Measurements from ENCODE around the gene HSD17B2. TPM values are rescaled to one million over a fixed set of nuclear protein-coding genes. Genes with fewer than 3 reads are reported as not detected.
"Not testable (repeated sequence)": the region's sequence is repeated elsewhere in the genome, so short reads cannot be mapped to it uniquely, and the experiment has no call there.

The HSD17B2 gene
- total and polyA plus RNA-seq, 9 donors, result 0.12 to 4.5 (median 0.59) TPM; not detected in 4

- no peaks in the 10 kb centered on the region for H3K36me3 ChIP-seq
- intact Hi-C loops (cut with DNase I), result no loop called here
- H3K9me3 ChIP-seq, result no peaks in the 10 kb centered on the region
- WGBS, 3 donors, result 52 to 72% (median 53%) methylated on average over 2 of the region's 2 CpGs
- no peak overlapping the region for H3K4me3 ChIP-seq
- DNase-seq, result no peak
- H3K4me1 ChIP-seq (ENCODE audit: insufficient read depth), result no peaks in the 10 kb centered on the region
- TF ChIP-seq POLR2A (IDR thresholded peaks at IDR 0.05) (no peak), CTCF (IDR thresholded peaks at IDR 0.05) (no peak), EP300 (IDR thresholded peaks at IDR 0.05) (no peak)
- H3K27me3 ChIP-seq, result no peaks in the 10 kb centered on the region
- no peak overlapping the region for H3K27ac ChIP-seq
Measured at GRCh38 chr16:82108100-82108499, 73.0 kb downstream of the HSD17B2 start.

GRCh38 chr16:82108774-82109173 lies 73.7 kb downstream of the HSD17B2 start:
- DNase-seq, result no peak
- Histone ChIP-seq H3K4me1 (ENCODE audit: insufficient read depth) (no peaks in the 10 kb centered on the region), H3K9me3 (no peaks in the 10 kb centered on the region), H3K36me3 (no peaks in the 10 kb centered on the region), H3K27ac (no peak overlapping the region), H3K4me3 (no peak overlapping the region), H3K27me3 (no peaks in the 10 kb centered on the region)
- TF ChIP-seq EP300 (IDR thresholded peaks at IDR 0.05) (no peak), POLR2A (IDR thresholded peaks at IDR 0.05) (no peak), CTCF (IDR thresholded peaks at IDR 0.05) (no peak)
- 87 to 88% (median 87%) methylated on average over 6 of the region's 6 CpGs for WGBS, 3 donors
- intact Hi-C loops (cut with DNase I), result no loop called here

GRCh38 chr16:82109266-82109665 lies 74.2 kb downstream of the HSD17B2 start:
- intact Hi-C loops (cut with DNase I); H3K4me3 ChIP-seq; H3K36me3 ChIP-seq; H3K27ac ChIP-seq; H3K27me3 ChIP-seq; DNase-seq; H3K4me1 ChIP-seq (ENCODE audit: insufficient read depth); H3K9me3 ChIP-seq: not testable (repeated sequence)
- 57 to 76% (median 67%) methylated on average over 3 of the region's 3 CpGs for WGBS, 3 donors

- Histone ChIP-seq H3K4me3 (no peak overlapping the region), H3K36me3 (no peaks in the 10 kb centered on the region), H3K27me3 (no peaks in the 10 kb centered on the region), H3K27ac (no peak overlapping the region), H3K4me1 (ENCODE audit: insufficient read depth) (no peaks in the 10 kb centered on the region), H3K9me3 (no peaks in the 10 kb centered on the region)
- intact Hi-C loops (cut with DNase I), result no loop called here
- WGBS, 3 donors, result 63 to 87% (median 85%) methylated on average over 2 of the region's 2 CpGs
- TF ChIP-seq POLR2A (IDR thresholded peaks at IDR 0.05), result no peak
- TF ChIP-seq CTCF (IDR thresholded peaks at IDR 0.05), result no peak
- TF ChIP-seq EP300 (IDR thresholded peaks at IDR 0.05), result no peak
- no peak for DNase-seq
Measured at GRCh38 chr16:82111944-82112343, 76.9 kb downstream of the HSD17B2 start.

DNA sequence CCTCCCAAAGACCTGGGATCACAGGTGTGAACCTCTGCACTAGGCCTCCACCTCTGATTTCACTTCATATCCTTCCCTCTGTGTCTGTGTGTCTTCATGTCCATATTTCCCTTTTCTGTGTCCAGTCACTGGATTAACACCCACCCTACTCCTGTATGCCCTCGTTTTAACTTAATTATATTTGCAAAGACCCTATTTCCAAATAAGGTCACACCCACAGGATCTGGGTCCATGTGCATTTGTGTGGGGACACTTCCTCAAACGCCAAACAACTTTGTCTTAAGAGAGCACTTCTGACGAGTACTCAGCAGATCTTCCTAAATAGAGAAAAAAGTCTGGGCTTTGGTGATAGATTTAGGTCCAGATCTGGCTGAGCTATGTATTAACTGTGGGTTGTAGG lies 78.7 kb downstream of the HSD17B2 start:
- H3K27me3 ChIP-seq, result no peaks in the 10 kb centered on the region

More for the DNA sequence above, 78.7 kb downstream of the HSD17B2 start:
- 63 to 68% (median 63%) methylated on average over 3 of the region's 3 CpGs for WGBS, 3 donors
- Histone ChIP-seq H3K4me3 (no peak overlapping the region), H3K4me1 (ENCODE audit: insufficient read depth) (no peaks in the 10 kb centered on the region), H3K27ac (no peak overlapping the region), H3K9me3 (no peaks in the 10 kb centered on the region), H3K36me3 (no peaks in the 10 kb centered on the region)
- TF ChIP-seq POLR2A (IDR thresholded peaks at IDR 0.05) (no peak), EP300 (IDR thresholded peaks at IDR 0.05) (no peak), CTCF (IDR thresholded peaks at IDR 0.05) (no peak)
- no peak for DNase-seq
- intact Hi-C loops (cut with DNase I), result no loop called here
